MM.1S (cell line): ENCODE measurements around the gene UCP1.

ENCODE experiments used
- DNase-seq: peaks from one replicate; pipeline ENCODE4 v3.0.0-alpha.2; 2015
- H2AFZ ChIP-seq: fragments of 300-600 bp; sonication (generic); 2 replicates; pipeline ENCODE4 v1.6.0; 2016; ENCODE audit warnings: antibody characterized with exemption, low read length
- H3F3A ChIP-seq: fragments of 300-600 bp; sonication (generic); 2 replicates; pipeline ENCODE4 v1.6.1; 2016; ENCODE audit warnings: mild to moderate bottlenecking, antibody characterized with exemption, low read length, moderate library complexity, mixed read lengths; ENCODE audit not compliant: insufficient read depth
- H3K27ac ChIP-seq: fragments of 300-600 bp; sonication (generic); 2 replicates; pipeline ENCODE4 v1.5.1; 2016; ENCODE audit warnings: mild to moderate bottlenecking, low read length
- H3K27me3 ChIP-seq: fragments of 300-600 bp; sonication (generic); replicated peaks from 2 replicates; pipeline ENCODE4 v1.6.0; 2016; ENCODE audit warnings: low read length; ENCODE audit not compliant: insufficient read depth
- H3K36me3 ChIP-seq: fragments of 300-600 bp; sonication (generic); replicated peaks from 2 replicates; pipeline ENCODE4 v1.6.1; 2016; ENCODE audit warnings: mild to moderate bottlenecking, low read length, mixed read lengths; ENCODE audit not compliant: insufficient read depth
- H3K4me1 ChIP-seq: fragments of 300-600 bp; sonication (generic); 2 replicates; pipeline ENCODE4 v1.6.1; 2016; ENCODE audit warnings: low read length, mixed read lengths
- H3K4me2 ChIP-seq: fragments of 300-600 bp; sonication (generic); 2 replicates; pipeline ENCODE4 v1.6.0; 2016; ENCODE audit warnings: low read depth, low read length
- H3K4me3 ChIP-seq: fragments of 300-600 bp; sonication (generic); 2 replicates; pipeline ENCODE4 v1.5.1; 2016; ENCODE audit warnings: low read length, mixed read lengths
- H3K79me2 ChIP-seq: fragments of 300-600 bp; sonication (generic); 2 replicates; pipeline ENCODE4 v1.6.1; 2016; ENCODE audit warnings: mixed run types, low read length, mixed read lengths
- H3K9ac ChIP-seq: fragments of 300-600 bp; sonication (generic); 2 replicates; pipeline ENCODE4 v1.6.1; 2016; ENCODE audit warnings: low read length, mixed read lengths
- H3K9me2 ChIP-seq: fragments of 300-600 bp; sonication (generic); replicated peaks from 2 replicates; pipeline ENCODE4 v1.6.1; 2016; ENCODE audit warnings: mild to moderate bottlenecking, low read length, mixed read lengths; ENCODE audit not compliant: insufficient read depth
- H3K9me3 ChIP-seq: fragments of 300-600 bp; sonication (generic); replicated peaks from 2 replicates; pipeline ENCODE4 v1.6.1; 2016; ENCODE audit warnings: mild to moderate bottlenecking, low read length, mixed read lengths; ENCODE audit not compliant: insufficient read depth
- H4K20me1 ChIP-seq: fragments of 300-600 bp; sonication (generic); 2 replicates; pipeline ENCODE4 v1.6.1; 2016; ENCODE audit warnings: mild to moderate bottlenecking, low read length, moderate library complexity, mixed read lengths; ENCODE audit not compliant: insufficient read depth
- CTCF ChIP-seq: fragments of 300-600 bp; sonication (generic); IDR thresholded peaks from 2 replicates; pipeline ENCODE4 v1.5.1; 2016; ENCODE audit warnings: antibody characterized with exemption, low read length, mixed read lengths
- EZH2 ChIP-seq: fragments of 300-600 bp; sonication (generic); optimal IDR thresholded peaks from 2 replicates; pipeline ENCODE3; 2017; ENCODE audit warnings: low read depth, mild to moderate bottlenecking, antibody characterized with exemption, low read length, mixed read lengths
- EZH2phosphoT487 ChIP-seq: fragments of 300-600 bp; sonication (generic); IDR thresholded peaks from 2 replicates; pipeline ENCODE4 v1.6.1; 2018; ENCODE audit warnings: antibody characterized with exemption, low read length

The UCP1 gene

DNA sequence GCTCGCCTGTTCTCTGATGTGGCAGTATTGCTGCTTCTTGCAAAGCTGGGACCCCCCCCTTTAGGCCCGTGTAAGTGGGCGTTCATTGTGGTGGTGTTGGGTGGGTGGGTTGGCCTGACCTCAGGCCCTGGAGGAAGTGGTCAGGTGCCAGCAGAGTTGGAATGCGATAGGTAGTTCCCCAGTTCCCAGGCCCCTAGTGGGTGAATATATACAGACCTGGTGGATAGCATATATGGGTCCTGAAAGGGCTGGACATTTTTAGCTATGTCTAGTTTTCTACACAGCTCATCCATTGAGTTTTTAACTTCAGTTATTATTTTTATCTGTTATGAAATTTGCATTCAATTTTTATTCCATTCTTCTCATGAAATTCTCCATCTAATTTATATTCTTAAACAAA is 35.8 kb upstream of the UCP1 start:
- H3K4me3 ChIP-seq = no peak overlapping the region
- TF ChIP-seq EZH2phosphoT487 (no peak), EZH2 (no peak), CTCF (no peak)
- no peaks in the 10 kb centered on the region for H3K79me2 ChIP-seq
- H3K9ac ChIP-seq = no peak overlapping the region
- no peaks in the 10 kb centered on the region for H3K27me3 ChIP-seq
- no peaks in the 10 kb centered on the region for H3K4me1 ChIP-seq
- no peaks in the 10 kb centered on the region for H4K20me1 ChIP-seq
- H3K9me3 ChIP-seq = no peaks in the 10 kb centered on the region
- no peak overlapping the region for H3K27ac ChIP-seq
- H3F3A ChIP-seq = no peaks in the 10 kb centered on the region
- H3K36me3 ChIP-seq = no peaks in the 10 kb centered on the region
- H3K9me2 ChIP-seq = no peaks in the 10 kb centered on the region
- H3K4me2 ChIP-seq = no peak overlapping the region
- no peak for DNase-seq
- no peak overlapping the region for H2AFZ ChIP-seq

DNA sequence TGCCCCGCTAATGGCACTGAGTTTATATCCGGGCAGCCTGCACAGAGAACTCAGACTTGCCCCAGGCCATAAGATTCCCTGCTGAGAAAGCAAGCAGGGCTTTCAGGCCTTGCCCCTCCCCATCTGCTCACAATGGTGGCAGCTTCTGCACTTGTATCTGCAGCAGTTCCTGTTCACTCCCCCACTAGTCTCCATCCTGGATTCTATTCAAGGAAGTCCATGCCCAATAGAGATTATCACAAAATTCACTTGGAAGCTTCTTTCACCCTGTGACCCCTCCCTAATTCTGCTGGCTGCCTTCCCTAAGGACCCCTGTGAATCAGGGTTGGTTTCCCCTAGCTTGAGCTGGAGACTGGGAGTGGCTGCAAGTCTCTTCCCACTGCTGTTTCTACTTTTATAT is 34.5 kb upstream of the UCP1 start:
- H3F3A ChIP-seq = no peaks in the 10 kb centered on the region
- H3K4me3 ChIP-seq = no peak overlapping the region
- no peaks in the 10 kb centered on the region for H3K9me2 ChIP-seq
- no peak overlapping the region for H3K4me2 ChIP-seq
- H3K79me2 ChIP-seq = no peaks in the 10 kb centered on the region
- H3K9me3 ChIP-seq = no peaks in the 10 kb centered on the region
- H3K27me3 ChIP-seq = no peaks in the 10 kb centered on the region
- TF ChIP-seq CTCF (no peak), EZH2 (no peak), EZH2phosphoT487 (no peak)
- H3K27ac ChIP-seq = no peak overlapping the region
- no peaks in the 10 kb centered on the region for H4K20me1 ChIP-seq
- no peaks in the 10 kb centered on the region for H3K4me1 ChIP-seq
- no peak for DNase-seq
- H2AFZ ChIP-seq = no peak overlapping the region
- H3K36me3 ChIP-seq = no peaks in the 10 kb centered on the region
- no peak overlapping the region for H3K9ac ChIP-seq

DNA sequence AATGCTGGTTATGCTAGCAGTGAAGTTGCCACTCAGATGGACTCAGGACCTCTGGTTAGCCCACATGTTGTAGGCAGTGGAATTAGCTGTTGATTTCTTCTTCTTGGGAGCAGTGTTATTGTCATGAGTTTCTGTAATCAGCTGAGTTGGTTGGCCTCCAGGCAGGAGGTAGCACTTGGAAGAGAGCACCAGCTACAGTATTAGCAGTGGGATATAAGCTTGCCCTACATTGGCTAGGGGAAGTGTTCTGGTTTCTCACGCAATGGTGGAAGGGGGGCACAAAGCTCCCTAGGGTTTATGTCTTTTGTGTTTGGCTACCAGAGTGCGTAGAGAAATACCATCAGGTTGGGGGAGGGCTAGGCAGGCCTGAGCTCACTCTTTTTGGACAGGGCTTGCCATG is 34.0 kb upstream of the UCP1 start:
- no peaks in the 10 kb centered on the region for H3K36me3 ChIP-seq
- H3K4me3 ChIP-seq = no peak overlapping the region
- no peak overlapping the region for H2AFZ ChIP-seq
- no peaks in the 10 kb centered on the region for H4K20me1 ChIP-seq
- no peak overlapping the region for H3K9ac ChIP-seq
- H3K4me2 ChIP-seq = no peak overlapping the region
- no peaks in the 10 kb centered on the region for H3K27me3 ChIP-seq
- H3K9me3 ChIP-seq = no peaks in the 10 kb centered on the region
- no peak for DNase-seq
- no peak for TF ChIP-seq EZH2phosphoT487
- no peak for TF ChIP-seq CTCF
- TF ChIP-seq EZH2 = no peak
- H3F3A ChIP-seq = no peaks in the 10 kb centered on the region
- H3K79me2 ChIP-seq = no peaks in the 10 kb centered on the region
- no peaks in the 10 kb centered on the region for H3K4me1 ChIP-seq
- H3K27ac ChIP-seq = no peak overlapping the region
- no peaks in the 10 kb centered on the region for H3K9me2 ChIP-seq

GRCh38 chr4:140600408-140600807 is 31.6 kb upstream of the UCP1 start:
- H3K79me2 ChIP-seq = no peaks in the 10 kb centered on the region
- H3K9ac ChIP-seq = no peak overlapping the region
- H3K9me3 ChIP-seq = no peaks in the 10 kb centered on the region
- H3K4me2 ChIP-seq = no peak overlapping the region
- no peak for DNase-seq
- no peaks in the 10 kb centered on the region for H3K4me1 ChIP-seq
- H3K36me3 ChIP-seq = no peaks in the 10 kb centered on the region
- H3K4me3 ChIP-seq = no peak overlapping the region
- H3K27me3 ChIP-seq = no peaks in the 10 kb centered on the region
- no peaks in the 10 kb centered on the region for H3K9me2 ChIP-seq
- TF ChIP-seq EZH2phosphoT487 (no peak), CTCF (no peak), EZH2 (no peak)
- no peaks in the 10 kb centered on the region for H4K20me1 ChIP-seq
- no peak overlapping the region for H3K27ac ChIP-seq
- H2AFZ ChIP-seq = no peak overlapping the region
- no peaks in the 10 kb centered on the region for H3F3A ChIP-seq
